HCT116 (cell line): ENCODE measurements around the gene USP24.

Experiments used
- MAX ChIP-seq: IDR thresholded peaks from 2 replicates; pipeline ENCODE4 v1.6.1; 2012
- POLR2A ChIP-seq: IDR thresholded peaks from 2 replicates; pipeline ENCODE4 v1.7.0; 2011; ENCODE audit warnings: borderline replicate concordance; ENCODE audit not compliant: insufficient read depth, insufficient read length; ENCODE audit errors: extremely low read depth
- RAD21 ChIP-seq: IDR thresholded peaks from 2 replicates; pipeline ENCODE4 v1.6.1; 2012; ENCODE audit warnings: low read depth, mild to moderate bottlenecking
- TF ChIP-seq, protein P1 (sequence below), 3 experiments: fragments of 200-600 bp in 1 of 3; sonication (generic) in 1 of 3; IDR thresholded peaks in 2 of 3; conservative IDR thresholded peaks in 1 of 3; 2 replicates each; pipeline ENCODE4 v1.5.1; 2012 to 2017; ENCODE audit warnings: low read depth in 2 of 3, low read length in 2 of 3, antibody characterized with exemption in 1 of 3, borderline replicate concordance in 1 of 3, control low read depth in 1 of 3, mild to moderate bottlenecking in 1 of 3, mixed read lengths in 1 of 3, mixed run types in 1 of 3, moderate library complexity in 1 of 3; ENCODE audit not compliant: insufficient read depth in 1 of 3

DNA sequence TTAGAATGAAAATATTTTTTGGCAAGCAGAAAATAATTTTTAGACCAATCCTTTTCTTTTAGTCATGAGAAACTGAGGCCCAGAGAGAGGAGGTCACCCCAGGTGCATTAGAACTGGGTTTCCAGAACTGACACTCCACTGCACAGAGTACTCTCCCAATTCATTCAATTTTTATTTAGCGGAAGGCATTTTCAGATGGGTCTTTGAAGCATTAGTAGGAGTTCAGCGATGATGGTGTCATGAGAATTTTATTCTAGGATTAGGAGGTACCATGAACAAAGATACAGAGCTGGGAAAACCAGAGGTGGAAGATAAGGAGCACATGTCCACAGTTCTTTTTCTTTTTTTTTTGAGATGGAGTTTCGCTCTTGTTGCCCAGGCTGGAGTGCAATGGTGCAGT is 173.6 kb downstream of the USP24 start:
- TF ChIP-seq, protein P1, sequence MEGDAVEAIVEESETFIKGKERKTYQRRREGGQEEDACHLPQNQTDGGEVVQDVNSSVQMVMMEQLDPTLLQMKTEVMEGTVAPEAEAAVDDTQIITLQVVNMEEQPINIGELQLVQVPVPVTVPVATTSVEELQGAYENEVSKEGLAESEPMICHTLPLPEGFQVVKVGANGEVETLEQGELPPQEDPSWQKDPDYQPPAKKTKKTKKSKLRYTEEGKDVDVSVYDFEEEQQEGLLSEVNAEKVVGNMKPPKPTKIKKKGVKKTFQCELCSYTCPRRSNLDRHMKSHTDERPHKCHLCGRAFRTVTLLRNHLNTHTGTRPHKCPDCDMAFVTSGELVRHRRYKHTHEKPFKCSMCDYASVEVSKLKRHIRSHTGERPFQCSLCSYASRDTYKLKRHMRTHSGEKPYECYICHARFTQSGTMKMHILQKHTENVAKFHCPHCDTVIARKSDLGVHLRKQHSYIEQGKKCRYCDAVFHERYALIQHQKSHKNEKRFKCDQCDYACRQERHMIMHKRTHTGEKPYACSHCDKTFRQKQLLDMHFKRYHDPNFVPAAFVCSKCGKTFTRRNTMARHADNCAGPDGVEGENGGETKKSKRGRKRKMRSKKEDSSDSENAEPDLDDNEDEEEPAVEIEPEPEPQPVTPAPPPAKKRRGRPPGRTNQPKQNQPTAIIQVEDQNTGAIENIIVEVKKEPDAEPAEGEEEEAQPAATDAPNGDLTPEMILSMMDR (IDR thresholded peaks at IDR 0.05 in 2 of 3, conservative IDR thresholded peaks at IDR 0.05 in 1 of 3; ENCODE audit: borderline replicate concordance in 1 of 3, insufficient read depth in 1 of 3, low read depth in 2 of 3, low read length in 2 of 3): no peak
- TF ChIP-seq POLR2A (no peak), RAD21 (no peak), MAX (no peak)
